ENCODE results near the gene NIT1.

Gene NIT1

DNA sequence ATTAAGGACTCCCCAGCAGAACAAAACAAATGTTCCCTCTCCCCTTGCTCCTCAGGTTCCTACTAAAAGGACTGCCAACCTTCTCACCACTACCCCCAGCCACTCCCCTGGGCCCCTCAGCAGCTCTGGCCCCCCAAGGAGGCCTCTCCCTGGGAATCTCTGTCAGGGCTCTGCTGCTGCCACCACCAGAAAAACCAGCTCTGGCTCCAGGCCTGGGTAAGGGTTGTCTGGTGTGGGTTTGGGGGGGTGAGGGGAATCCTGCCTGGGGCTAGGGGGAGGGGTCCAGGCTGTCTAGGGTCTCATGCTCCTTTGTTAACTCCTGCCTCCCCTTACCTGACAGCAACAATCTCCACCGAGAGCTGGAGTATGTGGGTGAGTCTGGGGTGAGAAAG, 33.3 kb upstream of the NIT1 start:
- no peak for DNase-seq (ENCODE audit: low spot score)

DNA sequence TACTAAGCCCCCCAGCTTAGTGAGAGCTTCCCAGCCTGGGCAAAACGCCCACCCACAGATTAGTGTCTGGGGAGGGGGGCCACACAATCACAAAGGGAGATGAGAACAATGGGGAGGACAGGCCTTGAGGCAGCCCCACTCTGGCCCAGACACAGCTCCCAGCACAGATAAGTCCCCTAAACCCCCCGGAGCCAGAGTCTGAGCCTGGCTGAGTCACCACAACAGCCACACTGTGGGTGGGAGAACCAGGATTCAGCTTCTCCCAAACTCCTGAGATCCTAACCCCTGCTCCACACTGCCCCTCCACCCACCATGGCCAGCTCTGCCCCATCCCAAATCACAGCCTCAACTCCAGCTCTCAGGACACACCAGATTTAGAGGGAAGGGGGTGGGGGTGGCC, 32.7 kb upstream of the NIT1 start:
- DNase-seq (ENCODE audit: low spot score): no peak

DNA sequence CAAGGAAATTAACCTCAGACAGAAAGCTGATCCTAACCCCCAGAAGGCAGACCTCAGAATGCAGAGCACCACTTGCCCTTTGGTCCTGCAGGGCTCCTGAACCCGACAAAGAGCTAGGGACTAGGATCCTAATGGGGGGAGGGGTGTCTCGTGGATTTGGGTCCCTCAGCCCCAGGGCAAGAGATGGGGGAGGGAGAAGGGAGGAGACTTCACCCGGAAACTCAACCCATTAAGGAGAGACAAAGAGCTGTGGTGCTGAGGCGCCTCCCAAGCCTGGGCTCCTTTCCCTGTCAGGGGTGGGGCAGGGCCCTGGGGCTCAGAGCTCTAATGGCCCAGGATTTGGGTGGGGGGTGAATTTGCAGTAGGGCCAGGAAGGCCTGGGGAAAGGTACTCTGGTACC, 31.4 kb upstream of the NIT1 start:
- DNase-seq (ENCODE audit: low spot score): no peak

DNA sequence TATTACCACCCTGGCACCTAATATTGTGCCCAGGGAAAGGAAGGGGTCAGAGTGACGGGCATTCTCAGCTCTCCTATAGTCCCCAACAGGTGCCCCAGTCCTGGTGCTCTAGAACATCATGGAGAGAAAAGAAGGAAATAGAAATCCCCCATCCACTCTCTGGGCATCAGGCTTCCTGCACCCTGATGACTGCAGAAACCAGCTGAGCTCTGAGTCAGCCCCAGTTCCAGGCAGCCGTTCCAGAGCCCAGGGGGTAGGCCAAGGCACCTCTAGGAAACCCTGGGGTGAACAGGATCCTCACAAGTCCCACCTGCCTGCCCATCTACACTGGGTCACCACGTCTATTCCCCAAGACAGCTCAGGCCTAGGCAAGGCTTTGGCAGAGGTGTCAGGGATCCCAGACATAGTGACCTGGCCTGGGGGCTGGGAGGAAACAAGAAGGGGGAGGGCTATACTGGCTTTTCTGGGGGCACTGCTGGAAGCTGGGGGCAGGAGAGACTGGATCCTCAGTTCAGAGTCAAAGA, 29.3 kb upstream of the NIT1 start:
- peak; percentile 79 for DNase-seq (ENCODE audit: low spot score)

DNA sequence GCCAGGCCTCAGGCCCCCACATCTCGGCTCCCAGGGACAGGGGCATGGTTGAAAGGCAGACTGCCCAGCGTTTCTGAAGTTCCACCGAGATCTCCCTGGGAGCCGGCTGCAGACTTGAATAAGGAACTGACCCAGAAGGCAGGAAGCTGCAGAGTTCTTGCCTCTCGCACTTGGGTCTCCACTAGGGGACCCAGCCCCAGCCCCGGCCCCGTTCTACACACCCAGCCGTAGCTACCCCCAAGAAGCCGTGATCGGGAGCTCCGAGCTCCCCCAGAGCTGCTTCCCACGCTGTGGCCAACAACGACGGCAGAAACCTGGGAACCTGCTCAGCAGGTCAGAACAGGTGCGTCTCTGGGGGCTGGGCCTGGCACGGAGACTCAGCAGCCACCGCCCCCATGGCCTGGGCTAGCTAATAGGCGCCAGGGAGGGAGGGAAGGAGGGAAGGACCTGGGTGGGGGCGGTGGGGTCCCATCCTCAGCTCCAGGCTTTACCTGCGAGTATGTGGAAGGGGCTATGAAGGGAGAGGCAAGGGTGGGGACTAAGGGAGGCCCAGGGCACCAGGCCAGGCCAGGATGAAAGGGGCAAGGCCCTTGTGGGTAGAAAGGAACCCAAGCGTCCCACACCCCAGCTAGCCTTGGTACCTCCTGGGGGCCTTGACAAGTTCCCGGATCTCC, 28.5 kb upstream of the NIT1 start, which contains the start of gene NECTIN4:
Gene NECTIN4 (minus strand): TSS at position 308 of the 674 bp plus-strand sequence. CDS start 262 bp downstream, at position 46.
- DNase-seq (ENCODE audit: low spot score): no peak

DNA sequence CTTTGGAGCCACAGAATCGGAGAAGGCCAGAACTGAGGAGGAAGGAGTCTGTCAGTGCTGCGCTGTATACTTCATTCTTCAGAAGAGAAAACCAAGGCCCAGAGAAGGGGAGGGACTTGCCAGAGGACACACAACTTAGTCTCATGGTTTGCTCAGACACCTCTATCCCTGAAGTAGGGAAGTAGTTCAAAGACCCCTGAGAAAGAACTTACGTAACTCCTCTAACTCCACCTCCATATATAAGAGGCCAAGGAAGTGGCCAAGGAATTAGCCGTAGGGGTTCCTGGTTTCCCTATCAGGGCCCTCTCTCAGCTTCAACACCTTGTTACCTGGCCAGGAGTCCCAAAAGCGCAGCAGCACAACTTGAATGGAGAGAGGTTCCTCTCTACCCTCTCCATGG, 28.0 kb upstream of the NIT1 start:
- DNase-seq (ENCODE audit: low spot score): no peak

DNA sequence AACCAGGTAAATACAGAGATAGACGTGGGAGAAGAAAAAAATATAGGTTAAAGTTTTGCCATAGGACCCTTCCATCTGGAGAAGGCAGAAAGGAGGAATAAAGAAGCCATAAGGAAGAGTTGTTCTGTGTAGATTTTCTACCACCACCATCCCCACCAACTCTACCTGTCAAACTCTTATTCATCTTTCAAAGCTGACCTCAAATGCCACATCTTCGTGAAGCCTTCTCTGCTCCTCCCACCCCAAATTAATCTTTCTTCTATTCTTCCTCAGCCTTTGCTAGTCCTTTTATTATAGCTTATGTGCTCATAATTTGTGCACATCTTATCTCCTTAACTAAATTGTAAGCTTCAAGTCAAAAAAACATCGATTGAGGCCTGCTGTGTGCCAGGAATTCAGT, 27.3 kb upstream of the NIT1 start:
- no peak for DNase-seq (ENCODE audit: low spot score)

DNA sequence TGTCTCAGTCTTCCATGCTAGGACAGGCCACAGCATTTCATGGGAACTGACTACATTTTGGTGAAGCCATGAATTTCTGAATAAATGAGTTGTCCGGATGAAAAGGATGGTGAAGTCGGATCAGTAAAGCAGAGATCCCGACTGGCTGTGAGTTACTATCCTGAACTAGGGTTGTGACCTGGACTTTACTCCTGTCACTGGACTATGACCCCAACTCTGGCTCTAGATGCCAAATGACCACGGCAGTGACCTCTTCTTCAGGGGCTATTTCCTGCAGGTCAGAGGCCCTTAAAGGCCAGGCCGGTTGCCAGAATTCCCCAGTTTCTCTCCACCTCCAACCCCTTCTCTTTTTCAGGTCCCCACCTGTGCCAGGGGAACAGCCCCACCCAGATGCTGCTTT, 26.8 kb upstream of the NIT1 start:
- no peak for DNase-seq (ENCODE audit: low spot score)

DNA sequence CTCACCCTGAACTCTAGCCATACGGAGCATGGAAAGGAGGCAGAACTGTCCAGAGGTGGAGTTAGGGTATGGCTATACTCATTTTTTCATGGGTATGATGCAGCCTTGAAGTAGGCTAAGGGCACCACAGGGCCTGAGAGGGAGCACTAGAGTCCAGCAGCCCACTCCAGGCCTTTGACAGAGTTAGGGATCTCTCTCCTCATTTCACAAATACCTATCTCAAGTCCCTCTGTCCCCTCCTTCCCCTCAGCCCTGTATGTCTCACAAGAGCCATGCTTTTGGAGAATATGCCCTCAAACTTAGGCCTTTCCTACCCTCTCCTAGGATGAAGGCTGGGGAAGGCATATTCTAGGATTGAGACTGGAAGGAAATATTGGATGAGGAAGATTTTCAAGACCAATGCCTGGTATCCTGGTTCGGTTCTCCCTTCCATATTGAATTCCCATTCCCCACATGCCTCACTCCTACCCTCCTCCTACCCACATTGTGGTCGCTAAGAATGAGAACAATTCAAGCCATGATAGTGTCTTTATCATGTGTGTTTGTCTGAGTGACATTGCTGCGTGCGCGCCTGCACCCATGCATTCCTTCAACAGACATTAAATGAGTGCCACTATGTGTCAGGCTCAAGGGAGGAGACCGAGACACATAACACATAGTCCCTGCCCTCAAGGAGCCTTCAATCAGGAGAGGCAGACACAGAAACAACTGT, 26.0 kb upstream of the NIT1 start:
- no peak for DNase-seq (ENCODE audit: low spot score)

DNA sequence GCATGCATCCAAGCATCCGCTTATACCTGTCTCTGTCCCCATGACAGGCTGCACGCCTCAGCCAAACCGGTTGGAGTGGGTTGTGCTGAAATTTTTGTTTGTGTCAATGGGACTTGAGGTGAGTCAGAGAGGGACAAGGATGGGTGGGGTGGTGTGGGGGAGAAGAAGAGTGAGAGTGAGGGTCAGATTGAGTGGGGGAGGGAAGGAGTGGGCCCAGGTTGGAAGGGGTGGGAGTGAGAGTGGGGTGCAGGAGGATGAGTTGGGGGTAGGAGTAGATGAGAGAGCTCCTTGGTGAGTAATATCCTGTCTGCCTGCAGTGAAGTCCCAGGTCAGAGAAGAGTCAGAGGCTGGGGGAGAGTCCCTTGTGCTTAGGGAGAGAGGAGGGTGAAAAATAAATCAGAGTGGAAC, 25.3 kb upstream of the NIT1 start:
- DNase-seq (ENCODE audit: low spot score): no peak

DNA sequence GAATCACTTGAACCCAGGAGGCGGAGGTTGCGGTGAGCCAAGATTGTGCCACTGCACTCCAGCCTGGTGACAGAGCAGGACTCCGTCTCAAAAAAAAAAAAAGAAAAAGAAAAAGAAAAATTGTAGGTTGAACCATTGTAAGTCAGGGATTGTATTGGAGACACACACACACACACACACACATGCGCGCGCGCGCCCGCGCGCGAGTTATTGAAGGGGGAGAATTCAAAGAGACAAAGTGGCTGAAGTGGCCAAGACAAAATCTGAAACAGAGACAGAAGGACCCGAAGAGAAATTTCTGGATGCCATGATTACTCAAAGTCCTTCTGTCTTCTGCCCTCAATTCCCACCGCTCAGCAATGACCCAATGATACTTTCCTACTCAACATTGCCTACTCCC, 23.4 kb upstream of the NIT1 start:
- DNase-seq (ENCODE audit: low spot score): no peak

DNA sequence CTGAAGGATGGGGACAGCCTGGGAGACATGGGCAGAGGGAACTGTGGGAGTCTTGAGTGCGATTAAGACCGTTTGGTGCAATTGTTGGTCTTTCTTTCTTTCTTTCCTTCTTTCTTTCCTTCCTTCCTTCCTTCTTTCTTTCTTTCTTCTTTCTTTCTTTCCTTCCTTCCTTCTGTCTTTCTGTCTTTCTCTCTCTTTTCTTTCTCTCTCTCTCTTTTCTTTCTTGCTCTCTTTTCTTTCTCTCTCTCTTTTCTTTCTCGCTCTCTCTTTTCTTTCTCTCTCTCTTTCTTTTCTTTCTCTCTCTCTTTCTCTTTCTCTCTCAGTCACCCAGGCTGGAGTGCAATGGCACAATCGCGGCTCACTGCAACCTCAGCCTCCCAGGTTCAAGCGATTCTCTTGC, 22.7 kb upstream of the NIT1 start:
- no peak for DNase-seq (ENCODE audit: low spot score)

DNA sequence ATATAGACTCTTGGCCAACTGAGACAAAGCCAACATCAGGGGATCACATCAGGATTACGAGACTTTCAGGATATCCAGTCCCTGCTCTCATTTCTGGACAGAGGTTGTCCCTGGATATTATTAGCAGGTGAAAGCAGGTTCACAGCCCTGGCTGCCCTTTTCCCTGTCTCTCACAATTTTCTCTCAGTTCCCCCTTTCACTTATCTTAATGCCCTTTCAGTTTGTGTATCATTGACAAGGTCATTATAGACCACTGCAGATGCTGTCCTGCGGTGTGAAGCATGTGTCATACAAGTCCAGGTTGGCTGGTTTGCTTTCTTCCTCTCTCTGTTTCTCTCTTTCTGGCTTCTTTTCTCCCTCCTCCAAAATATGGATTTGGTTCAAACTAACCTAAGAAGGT, 21.9 kb upstream of the NIT1 start:
- DNase-seq (ENCODE audit: low spot score): no peak

DNA sequence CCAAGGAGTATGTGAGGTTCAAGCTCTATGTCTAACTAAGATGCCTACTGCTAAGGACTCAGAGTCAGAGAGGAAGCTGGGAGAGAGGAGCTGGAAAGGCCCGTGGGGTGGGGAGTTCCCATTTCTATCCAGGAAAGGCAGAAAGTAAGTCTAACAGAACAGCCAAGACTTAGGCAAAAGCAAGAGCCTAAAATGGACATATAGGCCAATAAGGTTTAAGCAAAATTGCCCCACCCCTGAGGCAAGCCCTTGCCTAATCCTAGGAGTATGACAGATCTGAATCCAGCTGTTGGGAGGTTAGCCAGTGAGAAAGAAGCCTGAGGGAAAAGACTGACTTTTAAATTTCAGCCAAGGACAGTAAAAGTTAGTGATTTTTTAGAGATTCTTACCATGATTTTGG, 21.4 kb upstream of the NIT1 start:
- DNase-seq (ENCODE audit: low spot score): peak; percentile 72

DNA sequence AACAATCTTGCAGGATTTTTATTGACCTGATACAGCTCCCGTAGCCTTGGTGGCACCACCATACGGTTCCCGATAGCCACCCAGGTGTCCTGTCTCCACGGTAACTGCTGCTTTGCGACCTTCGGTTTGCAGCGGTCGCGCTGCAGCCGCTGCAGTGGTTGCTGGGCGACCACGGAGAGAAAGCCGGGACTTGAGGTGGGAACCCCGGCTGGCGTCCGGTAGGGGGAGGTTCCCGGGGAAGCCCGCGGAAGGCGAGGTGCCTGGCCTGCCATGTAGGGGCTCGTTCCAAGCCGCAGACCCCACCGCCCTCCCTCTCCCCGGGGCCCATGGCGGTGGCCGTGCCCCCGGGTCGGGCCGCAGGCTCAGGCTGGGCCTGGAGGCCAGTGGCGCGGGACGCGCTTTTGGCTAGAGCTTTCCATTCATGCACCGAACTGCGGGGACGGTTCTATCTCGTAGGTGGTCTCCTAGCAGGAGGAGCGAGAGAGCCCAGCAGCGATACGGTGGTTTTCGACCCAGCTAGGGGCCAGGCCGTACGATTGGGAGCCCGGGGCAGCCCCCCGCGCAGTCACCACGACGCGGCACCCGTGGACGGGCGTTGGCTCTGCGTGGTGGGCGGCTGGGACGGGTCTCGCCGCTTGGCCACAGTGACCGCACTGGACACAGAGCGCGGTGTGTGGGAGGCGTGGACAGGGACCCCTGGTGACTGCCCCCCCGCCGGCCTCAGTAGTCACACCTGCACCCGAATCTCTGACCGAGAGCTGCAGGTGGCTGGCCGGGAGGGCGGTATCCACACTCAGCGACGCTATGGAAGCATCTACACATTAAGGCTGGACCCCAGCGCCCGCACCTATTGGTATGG, 19.5 kb upstream of the NIT1 start, which contains the start of gene KLHDC9:
Gene KLHDC9 (plus strand): TSS at position 152 of the 859 bp plus-strand sequence. CDS start 175 bp downstream, at position 327.
- peak; percentile 88 for DNase-seq (ENCODE audit: low spot score)

DNA sequence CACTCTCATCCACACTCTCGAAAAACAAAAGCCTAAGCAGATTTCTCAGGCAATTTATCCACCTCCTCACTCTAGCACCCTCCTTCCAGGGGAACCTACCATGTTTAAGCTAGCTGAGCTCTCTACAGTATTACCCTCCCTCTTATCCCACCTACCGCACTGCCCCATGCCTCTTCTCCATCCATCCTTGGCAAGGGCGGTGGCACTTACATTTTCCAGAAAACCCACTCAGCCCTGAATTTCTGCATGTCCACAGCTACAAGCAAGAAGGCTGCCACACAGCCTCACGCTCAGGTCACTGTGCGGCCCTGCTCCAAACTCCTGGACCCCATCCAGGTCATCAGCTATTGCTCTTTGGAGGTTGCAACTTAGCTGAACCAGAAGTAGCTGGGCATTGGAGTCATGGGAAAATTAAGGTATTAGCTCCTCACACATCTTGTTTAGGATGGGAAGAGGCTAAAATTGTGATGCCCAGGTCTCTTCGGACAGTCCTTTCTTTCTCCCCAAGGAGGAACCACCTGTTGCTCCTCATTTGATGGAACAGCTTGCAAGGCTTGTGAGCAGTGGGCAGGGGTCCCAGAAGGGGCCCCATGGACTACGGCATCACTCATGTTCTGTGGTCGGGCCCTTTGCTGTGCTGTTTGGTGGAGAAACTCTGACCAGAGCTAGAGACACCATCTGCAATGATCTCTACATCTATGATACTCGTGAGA, 18.7 kb upstream of the NIT1 start:
- no peak for DNase-seq (ENCODE audit: low spot score)

DNA sequence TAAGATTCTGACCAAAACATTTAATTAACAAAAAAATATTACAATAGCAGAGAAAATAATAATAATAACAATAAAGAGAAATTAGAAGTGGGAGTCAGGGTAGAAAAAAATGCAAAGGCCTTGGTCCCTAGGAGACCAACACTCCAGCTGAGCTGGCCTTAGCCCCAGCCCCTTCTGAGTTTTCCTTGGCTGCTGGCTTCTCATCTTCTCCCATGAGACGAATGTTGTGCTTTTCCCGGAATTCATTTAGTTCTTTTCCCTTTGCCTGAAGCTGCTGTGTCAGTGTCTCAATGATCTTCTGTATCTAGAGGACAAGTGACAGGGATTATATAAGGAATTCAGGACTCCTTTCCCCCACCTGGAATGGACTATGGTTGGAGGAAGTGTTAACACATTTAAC, 17.3 kb upstream of the NIT1 start:
- no peak for DNase-seq (ENCODE audit: low spot score)

DNA sequence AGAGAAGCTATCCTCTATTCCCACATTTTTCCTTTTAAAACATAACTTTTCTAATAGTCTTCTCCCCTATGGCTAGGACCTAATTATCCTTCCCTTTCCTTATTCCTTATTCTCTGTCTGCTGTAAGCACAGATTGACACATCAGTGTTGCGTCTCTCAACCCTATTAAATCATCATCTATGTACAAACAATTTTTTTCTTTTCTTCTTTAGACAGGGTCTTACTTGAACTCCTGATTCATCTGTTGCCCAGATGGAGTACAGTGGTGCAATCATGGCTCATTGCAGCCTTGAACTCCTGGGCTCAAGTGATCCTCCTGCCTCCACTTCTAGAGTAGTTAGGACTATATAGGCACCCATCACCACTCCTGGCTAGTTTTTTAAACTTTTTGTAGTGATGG, 11.5 kb upstream of the NIT1 start:
- DNase-seq (ENCODE audit: low spot score): no peak

DNA sequence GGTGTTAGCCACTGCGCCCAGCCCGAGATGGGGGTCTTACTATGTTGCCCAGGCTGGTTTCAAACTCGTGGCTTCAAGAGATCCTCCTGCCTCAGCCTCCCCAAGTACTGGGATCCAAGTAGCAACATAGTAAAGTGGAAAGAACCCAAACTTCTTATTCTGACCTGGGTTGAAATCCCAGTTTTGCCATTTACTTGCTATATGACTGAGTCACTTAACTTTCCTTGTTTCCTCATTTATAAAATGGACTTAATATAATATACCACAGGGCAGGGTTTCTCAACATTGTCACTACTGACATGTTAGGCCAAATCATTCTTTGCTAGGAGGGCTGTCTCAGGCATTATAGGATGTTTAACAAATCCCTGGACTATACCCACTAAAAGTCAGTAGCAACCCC, 6.8 kb upstream of the NIT1 start:
- no peak for DNase-seq (ENCODE audit: low spot score)

DNA sequence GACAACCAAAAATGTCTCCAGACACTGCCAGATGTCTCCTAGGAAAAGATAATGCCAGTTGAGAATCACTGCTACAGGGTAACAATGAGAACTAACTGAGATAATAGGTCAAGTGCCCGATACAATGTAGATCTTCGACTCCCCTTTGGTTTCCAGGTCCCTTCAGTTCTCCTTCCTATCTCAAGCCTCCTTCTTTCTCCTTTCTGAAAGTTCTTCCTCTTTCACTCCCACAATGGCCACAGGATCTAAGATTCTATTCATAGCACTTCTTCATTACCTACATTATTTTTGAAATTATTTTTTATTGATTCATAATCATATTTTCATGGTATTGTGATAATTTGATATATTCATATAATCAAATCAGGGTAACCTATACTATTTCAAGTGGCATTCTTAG, 6.4 kb upstream of the NIT1 start:
- DNase-seq (ENCODE audit: low spot score): no peak

DNA sequence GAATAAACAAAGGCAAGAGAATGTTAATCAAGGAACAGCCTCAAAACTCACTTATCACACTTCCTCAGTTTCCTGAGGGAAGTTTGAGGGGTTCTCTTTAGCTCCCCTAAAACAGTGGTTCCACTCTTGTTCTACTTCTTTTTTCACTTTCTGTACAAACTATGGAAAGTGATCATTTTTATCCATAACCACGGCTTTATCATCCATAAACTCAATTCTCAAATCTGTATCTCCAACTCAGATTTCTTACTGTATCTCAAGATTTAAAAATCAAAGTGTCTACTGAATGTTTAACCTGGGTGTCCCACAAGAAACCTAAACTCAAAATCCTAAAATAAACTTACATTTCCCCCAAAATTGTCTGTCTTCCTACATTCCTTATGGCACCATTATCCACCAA, 4.0 kb upstream of the NIT1 start:
- no peak for DNase-seq (ENCODE audit: low spot score)

DNA sequence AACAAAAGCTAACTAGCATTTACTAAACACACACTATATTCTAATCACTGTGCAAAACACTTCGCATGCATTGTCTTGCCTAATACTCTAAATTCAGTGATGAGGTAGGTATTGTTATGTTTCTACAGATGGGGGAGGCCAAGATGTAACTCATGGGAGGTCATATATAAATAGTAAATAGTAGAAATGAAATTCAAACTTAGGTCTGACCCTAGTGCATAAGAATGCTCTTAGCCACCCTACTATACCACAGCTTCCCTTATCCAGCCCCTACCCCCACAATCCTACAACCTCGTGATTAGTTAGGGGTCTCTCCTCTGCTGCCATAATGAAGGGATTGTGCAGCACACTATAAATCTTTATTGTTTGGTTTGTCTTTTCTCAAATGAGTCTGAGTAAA, 3.3 kb upstream of the NIT1 start:
- no peak for DNase-seq (ENCODE audit: low spot score)

Data from AG08396 (cell line).